Measurements from ENCODE around the gene HTR2A. TPM values are rescaled to one million over a fixed set of nuclear protein-coding genes. Genes with fewer than 3 reads are reported as not detected.

The HTR2A gene
- total and polyA plus RNA-seq, 4 donors = 0.09 to 1.1 (median 0.43) TPM

Other genes starting within 250 kb of the HTR2A start
- gene ESD, start 99.9 kb downstream of the HTR2A start, total RNA-seq = 100 to 1,000 TPM in 1 of 2 donors, 10 to 100 TPM in 1; 78.9 to 167 TPM
- gene ESD, start 99.9 kb downstream of the HTR2A start, polyA plus RNA-seq = 100 to 1,000 TPM in 1 of 2 donors, 10 to 100 TPM in 1; 96.1 to 102 TPM